ENCODE results near the gene ST3GAL3.
"Not testable (repeated sequence)": the region's sequence is repeated elsewhere in the genome, so short reads cannot be mapped to it uniquely, and the experiment has no call there.

ST3GAL3 gene

DNA sequence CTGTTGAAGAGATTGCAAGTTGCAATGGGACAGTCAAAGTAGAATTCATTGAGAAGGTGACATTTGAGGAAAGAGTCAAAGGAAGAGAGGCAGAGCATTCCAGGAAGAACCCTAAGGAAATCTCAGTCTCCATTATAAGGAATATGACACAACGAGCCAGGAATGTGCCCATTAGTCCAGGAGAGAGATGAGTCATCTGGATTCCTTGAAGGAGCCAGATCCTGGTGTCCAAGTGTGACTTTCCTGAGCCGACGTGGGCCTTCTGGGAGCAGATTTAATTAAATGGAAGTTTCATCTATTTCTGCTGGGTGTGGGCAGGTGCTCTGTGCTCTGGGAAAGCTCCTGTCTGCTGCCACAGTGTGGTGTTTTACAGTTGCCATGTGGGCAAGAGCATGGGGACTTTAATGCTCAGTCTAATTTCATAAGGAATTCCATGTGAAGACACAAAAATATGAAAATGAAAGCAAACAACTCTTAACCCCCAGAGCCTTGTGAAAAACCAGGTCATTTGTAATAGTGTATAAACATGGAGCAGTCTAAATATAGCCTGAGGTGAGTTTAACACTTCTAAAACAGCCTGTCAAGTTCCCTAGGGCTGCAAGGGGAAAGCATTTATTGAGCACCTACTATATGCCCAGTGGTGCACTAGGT is 114.8 kb downstream of the ST3GAL3 start:
- DNase-seq (ENCODE audit: low spot score): no peak

DNA sequence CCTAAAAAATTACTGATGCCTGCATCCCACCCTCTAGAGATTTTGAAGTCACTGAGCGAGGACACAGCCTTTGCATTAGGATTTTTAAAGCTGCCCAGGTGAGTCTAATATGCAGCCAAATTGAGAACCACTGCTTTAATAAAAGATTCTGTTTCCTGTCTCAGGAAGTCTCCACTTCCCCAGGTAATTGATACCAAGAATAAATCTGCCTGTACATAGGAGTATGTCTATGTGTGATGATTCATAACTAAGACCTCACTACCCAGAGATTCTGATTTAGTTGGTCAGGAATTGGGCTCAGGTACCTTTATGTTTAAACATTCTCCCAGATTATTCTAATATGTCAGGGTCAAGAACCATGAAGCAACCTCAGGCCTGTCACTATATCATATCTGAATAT is 117.5 kb downstream of the ST3GAL3 start:
- DNase-seq (ENCODE audit: low spot score): no peak

DNA sequence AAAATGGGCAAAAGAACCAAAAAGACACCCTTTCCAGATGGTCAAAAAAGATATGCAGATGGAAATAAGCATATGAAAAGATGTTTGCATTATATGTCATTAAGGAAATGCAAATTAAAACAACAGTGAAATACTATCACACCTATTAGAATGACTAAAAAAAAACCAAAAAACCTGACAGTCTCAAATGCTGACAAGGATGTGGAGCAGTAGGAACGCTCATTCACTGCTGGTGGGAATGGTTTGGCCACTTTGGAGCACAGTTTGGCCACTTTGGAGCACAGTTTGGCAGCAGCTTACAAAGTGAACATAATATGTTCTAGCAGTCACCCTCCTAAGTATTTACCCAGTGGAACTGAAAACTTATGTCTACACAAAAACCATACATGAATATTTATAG is 121.2 kb downstream of the ST3GAL3 start:
- no peak for DNase-seq (ENCODE audit: low spot score)

DNA sequence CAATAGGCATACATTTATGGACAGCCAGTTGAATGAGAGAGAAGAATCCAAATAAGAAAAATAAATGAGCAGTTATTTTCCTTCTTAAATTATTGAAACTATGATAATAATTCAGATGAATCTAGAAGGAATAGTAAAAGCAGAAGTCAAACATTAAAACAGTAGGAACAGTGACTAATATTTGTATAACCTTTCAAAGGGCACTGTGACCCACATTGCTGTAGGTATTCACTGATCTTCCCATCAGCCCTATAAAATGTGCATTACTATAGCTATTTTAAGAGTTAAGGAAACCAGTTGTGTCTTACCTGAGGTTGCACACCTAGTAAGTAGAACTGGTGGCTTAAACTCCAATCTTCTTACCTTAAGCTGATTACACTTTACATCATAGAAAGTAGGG is 123.5 kb downstream of the ST3GAL3 start:
- DNase-seq (ENCODE audit: low spot score): no peak

GRCh38 chr1:43831851-43832250 is 124.5 kb downstream of the ST3GAL3 start:
- DNase-seq (ENCODE audit: low spot score): no peak

DNA sequence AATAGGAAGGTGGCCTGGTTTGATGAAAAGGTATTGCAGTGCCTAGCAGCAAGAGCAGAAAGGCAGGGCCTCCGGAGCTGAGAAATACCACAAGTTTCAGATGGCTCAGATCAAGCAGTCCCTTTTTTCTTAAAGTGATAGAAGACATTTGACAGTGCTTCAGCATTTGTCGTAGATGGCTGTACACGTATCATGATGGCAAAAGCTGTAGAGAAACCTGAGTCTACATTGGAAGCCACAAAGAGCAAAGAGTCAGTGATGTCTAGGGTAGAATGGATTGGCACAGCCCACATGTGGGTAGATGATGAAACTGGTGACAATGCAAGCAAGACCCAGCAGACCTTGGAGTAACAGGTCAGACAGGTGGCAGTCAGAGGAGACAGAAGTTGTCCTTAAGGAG is 124.9 kb downstream of the ST3GAL3 start:
- no peak for DNase-seq (ENCODE audit: low spot score)

DNA sequence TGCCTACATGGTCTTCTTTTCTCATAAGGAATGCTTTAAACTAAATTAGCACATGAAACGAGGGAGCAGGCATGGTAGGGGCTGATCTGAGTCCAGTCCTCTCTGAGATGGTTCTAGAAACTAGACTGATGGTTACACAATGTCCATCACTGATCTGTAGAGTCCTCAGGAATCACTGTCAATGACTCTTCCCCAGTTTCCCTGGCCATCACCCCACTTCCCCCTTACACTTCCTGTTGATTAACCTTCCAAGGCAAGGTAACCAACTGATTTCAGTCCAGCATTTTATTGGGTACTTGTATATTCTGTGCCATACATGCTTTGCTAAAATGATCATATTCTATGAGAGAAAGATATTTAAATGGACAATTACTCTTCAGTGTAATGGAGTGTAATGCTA is 125.7 kb downstream of the ST3GAL3 start:
- DNase-seq (ENCODE audit: low spot score): no peak

- not testable (repeated sequence) for DNase-seq (ENCODE audit: low spot score)
Measured at GRCh38 chr1:43833902-43834279, 126.6 kb downstream of the ST3GAL3 start.

- no peak for DNase-seq (ENCODE audit: low spot score)
Measured at GRCh38 chr1:43834280-43835081, 127.1 kb downstream of the ST3GAL3 start.

GRCh38 chr1:43835082-43836021 is 128.0 kb downstream of the ST3GAL3 start:
- DNase-seq (ENCODE audit: low spot score): no peak

- DNase-seq (ENCODE audit: low spot score): peak; percentile 88
Measured at GRCh38 chr1:43836267-43836951, 129.1 kb downstream of the ST3GAL3 start.

DNA sequence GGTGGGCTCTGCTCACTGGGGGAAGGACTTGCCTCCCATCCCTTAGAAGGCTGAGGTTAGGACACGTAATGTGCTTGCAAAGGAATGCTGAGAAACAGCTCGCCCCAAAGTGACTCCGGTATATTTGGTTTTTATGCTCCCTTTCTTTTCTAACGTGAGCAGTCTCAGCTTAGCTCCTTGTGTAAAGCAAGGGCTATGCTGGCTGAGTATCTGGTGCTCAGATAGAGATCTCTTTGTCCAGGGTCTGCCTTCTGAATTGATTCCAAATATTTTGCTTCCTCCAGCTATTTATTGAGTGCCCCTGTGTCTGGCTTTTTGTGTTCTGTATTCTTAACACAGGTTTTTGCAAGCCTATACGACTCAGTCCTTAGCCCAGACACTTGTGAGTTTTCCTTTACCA is 131.7 kb downstream of the ST3GAL3 start:
- no peak for DNase-seq (ENCODE audit: low spot score)

- no peak for DNase-seq (ENCODE audit: low spot score)
Measured at GRCh38 chr1:43841321-43842174, 134.2 kb downstream of the ST3GAL3 start.

GRCh38 chr1:43842175-43842498 is 134.8 kb downstream of the ST3GAL3 start:
- DNase-seq (ENCODE audit: low spot score): no peak

- DNase-seq (ENCODE audit: low spot score): no peak
Measured at GRCh38 chr1:43843684-43844083, 136.3 kb downstream of the ST3GAL3 start.

DNA sequence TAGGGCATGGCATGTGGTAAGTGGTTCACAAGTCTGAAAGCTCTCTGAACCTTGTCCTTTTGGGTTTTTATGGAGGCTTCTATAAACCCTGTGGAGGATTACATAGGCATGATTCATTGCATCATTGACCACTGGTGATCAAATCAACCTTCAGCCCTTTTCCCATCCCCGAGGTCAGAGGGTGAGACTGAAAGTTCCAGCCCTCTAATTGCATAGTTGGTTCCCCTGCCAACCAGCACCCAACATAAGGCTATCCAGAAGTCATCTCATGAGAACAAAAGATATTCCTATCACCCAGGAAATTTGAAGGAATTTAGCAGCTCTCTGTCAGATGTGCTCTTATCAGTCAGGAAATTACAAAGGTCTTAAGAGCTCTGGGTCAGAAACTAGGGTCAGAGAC is 136.8 kb downstream of the ST3GAL3 start:
- DNase-seq (ENCODE audit: low spot score): no peak

- DNase-seq (ENCODE audit: low spot score): no peak
Measured at GRCh38 chr1:43847290-43847689, 140.0 kb downstream of the ST3GAL3 start.

DNA sequence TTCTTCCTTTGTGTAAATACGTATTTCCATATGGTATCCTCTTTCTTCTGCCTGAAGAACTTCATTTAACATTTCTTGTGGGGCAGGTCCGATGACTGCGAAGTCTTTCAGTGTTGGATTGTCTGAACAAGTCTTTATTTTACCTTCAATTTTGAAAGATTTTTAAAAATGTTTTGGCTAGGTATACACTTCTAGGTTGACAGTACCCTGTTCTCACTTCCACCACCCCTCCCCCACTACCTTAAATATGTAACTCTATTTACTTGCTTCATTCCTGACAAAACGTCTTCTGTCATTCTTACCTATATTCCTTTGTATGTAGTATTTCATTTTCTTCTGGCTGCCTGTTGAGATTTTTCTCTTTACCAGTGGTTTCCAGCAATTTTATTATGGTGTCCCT is 140.5 kb downstream of the ST3GAL3 start:
- no peak for DNase-seq (ENCODE audit: low spot score)

GRCh38 chr1:43849670-43850069 is 142.3 kb downstream of the ST3GAL3 start:
- DNase-seq (ENCODE audit: low spot score): no peak

DNA sequence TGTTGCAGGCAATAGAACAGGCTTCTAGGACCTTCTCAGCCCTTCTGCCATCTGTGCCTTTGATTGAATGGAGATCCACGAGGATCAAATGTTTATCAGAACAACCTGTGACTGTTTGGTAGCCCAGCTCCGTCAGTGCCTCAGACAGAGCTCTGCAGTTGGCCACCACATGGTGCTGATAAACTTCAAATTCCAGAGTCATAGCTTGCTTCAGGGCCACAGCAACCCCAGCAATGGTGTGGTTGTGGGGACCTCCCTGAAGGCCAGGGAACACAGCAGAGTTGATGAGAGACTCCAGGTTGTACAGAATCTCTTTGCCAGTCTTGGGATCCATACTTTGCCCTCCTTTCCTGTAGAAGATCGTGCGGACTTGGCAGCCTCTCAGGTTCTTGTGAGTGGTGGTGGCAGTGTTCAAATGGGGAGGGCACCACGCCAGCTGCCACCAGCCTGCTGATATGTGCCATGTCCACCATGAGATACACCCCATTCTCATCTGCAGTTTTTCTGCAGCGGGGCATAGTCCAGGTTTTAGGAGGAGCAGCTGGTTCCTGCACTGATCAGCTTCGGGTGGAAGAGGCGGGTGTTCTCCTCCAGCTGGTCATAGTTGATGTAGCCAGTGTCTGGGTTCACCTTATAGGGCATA is 143.4 kb downstream of the ST3GAL3 start:
- no peak for DNase-seq (ENCODE audit: low spot score)
